GF-D8 (cell line): ENCODE results near the gene PDE4A.

ENCODE experiments used
- DNase-seq: peaks from one replicate; lab custom pipeline; 2025; lab: John Stamatoyannopoulos, UW

The PDE4A gene

DNA sequence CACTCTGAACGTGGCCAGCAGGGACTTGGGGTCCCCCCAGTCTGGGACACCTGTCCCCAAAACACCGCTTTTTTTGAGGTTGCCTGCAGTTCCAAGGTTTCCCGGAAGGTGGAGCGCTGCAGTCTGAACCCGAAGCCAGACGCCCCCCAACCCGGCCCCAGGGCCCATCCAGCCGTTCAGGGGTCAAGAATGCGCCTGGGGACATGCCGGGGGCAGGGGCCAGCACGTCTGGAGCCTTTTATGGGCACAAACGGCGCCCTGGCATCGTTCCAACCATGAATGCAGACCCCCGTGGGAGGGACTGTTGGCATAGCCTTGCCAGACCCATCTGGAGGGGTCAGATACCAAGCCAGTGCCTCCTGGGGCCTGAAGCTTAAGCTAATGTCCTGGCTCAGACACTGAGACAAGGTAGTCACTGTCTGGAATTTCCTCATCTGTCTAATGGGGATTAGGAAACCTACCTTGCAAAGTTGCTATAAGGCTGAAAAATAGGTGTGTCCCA, 90.0 kb downstream of the PDE4A start:
- DNase-seq = no peak

DNA sequence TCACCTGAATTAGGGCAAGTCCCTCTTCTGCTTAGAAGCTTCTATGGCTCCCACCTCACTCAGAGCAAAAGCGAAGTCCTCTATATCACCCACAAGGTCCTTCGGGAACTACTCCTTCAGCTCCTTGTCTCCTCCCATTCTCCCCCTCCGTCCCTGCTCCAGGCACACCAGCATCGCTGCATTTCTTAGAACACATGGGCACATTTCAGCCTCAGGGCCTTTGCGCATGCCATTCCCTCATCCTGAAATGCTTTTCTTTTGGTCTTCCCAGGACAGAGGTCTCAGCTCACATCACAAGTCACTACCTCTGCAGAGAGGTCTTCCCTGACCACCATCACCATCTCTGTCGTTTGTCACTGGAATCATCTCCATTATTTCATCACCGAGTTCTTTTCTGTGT, 92.9 kb downstream of the PDE4A start:
- DNase-seq = no peak

- no peak for DNase-seq
These were observed 94.1 kb downstream of the PDE4A start for GRCh38 chr19:10514211-10515145.

DNA sequence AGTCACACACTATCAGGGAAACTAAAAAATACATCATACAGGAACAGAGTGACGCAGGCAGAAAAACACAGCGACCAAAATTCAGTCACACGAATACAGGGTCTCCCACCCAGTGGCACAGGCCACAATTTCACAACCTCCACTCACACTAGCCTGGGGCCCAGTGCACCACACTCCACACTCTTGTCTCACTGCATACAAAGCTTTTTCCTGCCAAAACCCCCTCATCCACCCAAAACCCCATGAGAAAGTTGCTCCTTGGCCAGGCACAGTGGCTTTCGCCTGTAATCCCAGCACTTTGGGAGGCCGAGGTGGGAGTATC, 95.7 kb downstream of the PDE4A start:
- no peak for DNase-seq

DNA sequence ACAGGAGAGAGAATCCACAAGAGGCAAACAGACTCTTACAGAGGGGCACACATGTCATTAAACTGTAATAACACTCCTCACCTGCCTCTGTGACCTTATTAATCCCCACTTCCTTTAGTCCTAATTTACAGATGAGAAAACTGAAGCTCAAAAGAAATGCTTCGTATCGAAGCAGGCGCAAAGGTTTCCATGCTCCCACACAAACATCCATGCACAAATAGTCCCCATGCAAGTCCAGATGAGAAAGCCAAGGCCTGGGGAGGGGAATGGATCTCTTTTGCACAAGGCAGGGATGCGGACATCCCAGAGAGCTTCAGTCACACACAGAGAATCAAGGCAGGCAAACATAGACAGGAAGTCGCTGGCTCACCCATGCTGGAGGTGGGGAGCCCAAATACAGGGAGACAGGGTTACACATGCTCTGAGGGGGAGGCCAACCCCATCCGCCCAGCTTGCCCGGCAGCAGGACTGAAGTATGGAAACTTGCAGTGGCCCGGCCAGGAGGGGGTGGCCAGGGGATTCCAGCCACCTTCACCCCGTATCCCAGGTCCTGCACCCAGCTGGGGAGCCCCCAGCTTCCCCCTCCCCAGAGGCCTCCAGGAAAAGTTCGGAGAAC, 96.4 kb downstream of the PDE4A start:
- DNase-seq = no peak

- no peak for DNase-seq
These were observed 97.0 kb downstream of the PDE4A start, which contains the start of gene S1PR5 for GRCh38 chr19:10517361-10517759. Gene S1PR5 (minus strand): TSS chr19:10517447. CDS start chr19:10515011, 2,436 bp downstream.

DNA sequence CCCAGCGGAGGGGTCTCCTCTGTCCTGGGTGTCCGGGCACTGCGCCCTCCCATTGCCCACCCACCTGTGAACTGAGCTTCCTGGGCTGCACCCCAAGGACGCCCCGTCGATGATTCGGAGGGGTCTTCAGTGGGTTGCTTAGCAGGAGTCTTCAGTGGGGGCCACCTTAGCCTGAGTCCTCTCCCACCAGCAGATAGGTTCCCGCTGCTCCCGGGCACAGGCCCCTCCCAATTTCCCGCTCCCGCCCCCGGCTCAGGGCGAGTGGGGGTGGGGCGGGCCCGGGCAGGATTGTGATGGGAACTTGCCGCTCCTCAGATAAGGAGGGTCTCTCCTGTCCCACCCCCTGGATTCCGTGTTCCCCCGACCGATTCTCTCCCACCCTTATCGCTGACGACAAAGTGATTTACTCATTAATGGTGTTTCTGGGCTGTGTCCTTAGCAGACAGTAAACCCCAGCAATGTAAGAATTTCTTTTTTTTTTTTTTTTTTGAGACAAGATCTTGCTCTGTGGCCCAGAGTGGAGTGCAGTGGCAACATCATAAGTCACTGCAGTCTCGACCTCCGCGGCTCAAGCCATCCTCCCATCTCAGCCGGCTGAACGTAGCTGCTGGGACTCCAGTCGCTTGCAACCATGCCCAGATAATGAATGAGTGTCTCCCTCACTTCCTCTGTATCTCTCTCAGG, 97.6 kb downstream of the PDE4A start:
- DNase-seq = no peak

DNA sequence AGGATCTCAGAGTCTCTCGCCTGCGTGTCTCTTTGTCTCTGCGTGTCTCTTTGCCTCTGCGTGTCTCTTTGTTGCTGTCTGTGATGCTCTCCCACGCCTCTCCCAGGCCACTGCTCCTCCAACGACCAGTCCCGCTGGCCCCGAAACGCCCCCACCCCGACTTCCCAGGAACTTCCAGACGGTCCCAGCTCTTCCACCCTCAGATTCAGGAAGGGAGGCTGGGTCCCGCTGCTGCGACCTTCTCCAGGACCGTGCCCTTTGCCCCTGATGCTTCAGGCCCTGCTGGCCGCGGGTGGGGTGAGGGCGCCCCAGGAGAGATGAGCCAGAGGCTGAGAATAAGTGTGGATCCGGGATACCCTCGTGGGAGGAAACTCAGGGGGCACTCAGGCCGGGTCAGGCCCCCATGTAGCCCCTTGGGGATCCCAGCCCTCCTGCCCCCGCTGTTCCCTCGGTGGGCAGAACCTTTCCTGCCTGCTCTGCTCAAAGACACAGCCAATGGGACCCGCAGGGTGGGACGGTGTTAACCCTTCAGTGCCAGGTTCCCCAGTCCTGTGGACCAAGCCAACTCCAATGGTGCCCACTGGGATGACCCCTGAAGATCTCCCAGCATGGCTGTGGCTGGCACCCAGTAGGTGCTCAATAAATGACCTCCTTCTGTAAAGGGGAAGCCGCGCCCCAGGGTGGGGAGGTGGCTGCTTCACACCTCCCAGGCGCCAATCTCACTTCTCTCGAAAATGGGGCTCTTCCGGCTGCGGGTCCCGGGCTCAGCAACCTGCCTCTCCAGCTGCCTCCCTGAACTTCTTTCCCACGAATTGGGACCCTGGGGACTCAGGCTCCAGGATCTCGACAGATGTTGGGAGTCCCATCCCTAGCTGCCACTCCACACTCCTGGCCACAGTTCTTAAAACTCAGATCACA, 98.4 kb downstream of the PDE4A start:
- DNase-seq = no peak
